NCI-H510A treated with DMSO at 0.1 percent for 48 hours (cell line): Measurements from ENCODE around the gene SALL4.
"Not testable (repeated sequence)": the region's sequence is repeated elsewhere in the genome, so short reads cannot be mapped to it uniquely, and the experiment has no call there.

ENCODE experiments used
- DNase-seq: peaks from one replicate; lab custom pipeline; 2025; lab: John Stamatoyannopoulos, UW

SALL4 gene

GRCh38 chr20:51763965-51764602 is 38.2 kb downstream of the SALL4 start:
- no peak for DNase-seq

- DNase-seq, result no peak
Measured at GRCh38 chr20:51760905-51761546, 41.3 kb downstream of the SALL4 start.

GRCh38 chr20:51759769-51760510 is 42.4 kb downstream of the SALL4 start:
- DNase-seq, result no peak

- no peak for DNase-seq
Measured at GRCh38 chr20:51758978-51759544, 43.3 kb downstream of the SALL4 start.

- no peak for DNase-seq
Measured at GRCh38 chr20:51757226-51757625, 45.1 kb downstream of the SALL4 start.

GRCh38 chr20:51756653-51757052 is 45.7 kb downstream of the SALL4 start:
- DNase-seq, result no peak

- DNase-seq, result not testable (repeated sequence)
Measured at GRCh38 chr20:51753220-51753619, 49.1 kb downstream of the SALL4 start.

GRCh38 chr20:51752343-51752951 is 49.9 kb downstream of the SALL4 start:
- peak; percentile 24 for DNase-seq

GRCh38 chr20:51750770-51751388 is 51.4 kb downstream of the SALL4 start:
- DNase-seq, result no peak

- DNase-seq, result peak; percentile 79
Measured at GRCh38 chr20:51750037-51750769, 52.1 kb downstream of the SALL4 start.

GRCh38 chr20:51749674-51750036 is 52.7 kb downstream of the SALL4 start:
- DNase-seq, result no peak

GRCh38 chr20:51747182-51747911 is 55.0 kb downstream of the SALL4 start:
- no peak for DNase-seq

GRCh38 chr20:51745804-51746203 is 56.5 kb downstream of the SALL4 start:
- no peak for DNase-seq

GRCh38 chr20:51740838-51741237 is 61.5 kb downstream of the SALL4 start:
- no peak for DNase-seq

GRCh38 chr20:51740308-51740707 is 62.0 kb downstream of the SALL4 start:
- DNase-seq, result not testable (repeated sequence)

GRCh38 chr20:51739722-51740249 is 62.5 kb downstream of the SALL4 start:
- DNase-seq, result no peak

GRCh38 chr20:51738877-51739447 is 63.4 kb downstream of the SALL4 start:
- DNase-seq, result no peak

GRCh38 chr20:51738261-51738660 is 64.1 kb downstream of the SALL4 start:
- DNase-seq, result not testable (repeated sequence)

- no peak for DNase-seq
Measured at GRCh38 chr20:51736947-51737346, 65.4 kb downstream of the SALL4 start.
